GM21529 (cell line): Measurements from ENCODE around the gene ATP8B2.
"Not testable (repeated sequence)": the region's sequence is repeated elsewhere in the genome, so short reads cannot be mapped to it uniquely, and the experiment has no call there.

Experiments
- ATAC-seq: cut with Tn5 transposase; IDR thresholded peaks from one replicate; pipeline ENCODE4 v1.9.1; 2021; ENCODE audit not compliant: unreplicated experiment

Gene ATP8B2

GRCh38 chr1:154321609-154321934 is 3.8 kb upstream of the ATP8B2 start:
- not testable (repeated sequence) for ATAC-seq

GRCh38 chr1:154323493-154323892 is 1.8 kb upstream of the ATP8B2 start:
- no peak for ATAC-seq

- no peak for ATAC-seq
Observed at GRCh38 chr1:154324241-154324640, 1.1 kb upstream of the ATP8B2 start.

- ATAC-seq, result no peak
Observed at GRCh38 chr1:154325583-154326545, 539 bp downstream of the ATP8B2 start.

- no peak for ATAC-seq
Observed at GRCh38 chr1:154326546-154327465, 1.5 kb downstream of the ATP8B2 start.

- no peak for ATAC-seq
Observed at GRCh38 chr1:154327466-154328317, 2.4 kb downstream of the ATP8B2 start.

GRCh38 chr1:154328318-154329151 is 3.2 kb downstream of the ATP8B2 start:
- ATAC-seq, result peak; percentile 40

GRCh38 chr1:154329152-154329521 is 3.8 kb downstream of the ATP8B2 start:
- no peak for ATAC-seq

- no peak for ATAC-seq
Observed at GRCh38 chr1:154329551-154330131, 4.3 kb downstream of the ATP8B2 start.

GRCh38 chr1:154330669-154331068 is 5.3 kb downstream of the ATP8B2 start:
- no peak for ATAC-seq

GRCh38 chr1:154334079-154335024 is 9.0 kb downstream of the ATP8B2 start:
- ATAC-seq, result no peak

- ATAC-seq, result no peak
Observed at GRCh38 chr1:154335025-154335714, 9.8 kb downstream of the ATP8B2 start.

- ATAC-seq, result no peak
Observed at GRCh38 chr1:154337253-154337894, 12.0 kb downstream of the ATP8B2 start.

GRCh38 chr1:154338875-154339274 is 13.6 kb downstream of the ATP8B2 start:
- ATAC-seq, result no peak

GRCh38 chr1:154341366-154341765 is 16.0 kb downstream of the ATP8B2 start:
- not testable (repeated sequence) for ATAC-seq

GRCh38 chr1:154342132-154342531 is 16.8 kb downstream of the ATP8B2 start:
- ATAC-seq, result no peak

GRCh38 chr1:154342836-154343472 is 17.6 kb downstream of the ATP8B2 start:
- ATAC-seq, result no peak
